HFF-Myc (cell line): ENCODE results near the gene CACNB3.

Source experiments
- DNase-seq: peaks from one replicate; pipeline ENCODE4 v3.0.0-alpha.2; 2011; ENCODE audit warnings: low read depth; ENCODE audit errors: extremely low read depth
- H3K4me3 ChIP-seq: replicated peaks from 2 replicates; pipeline ENCODE4 v1.5.1; 2011; ENCODE audit warnings: low read depth, mild to moderate bottlenecking, control low read depth, low read length
- CTCF ChIP-seq: IDR thresholded peaks from 2 replicates; pipeline ENCODE4 v1.5.1; 2012; ENCODE audit warnings: mild to moderate bottlenecking, low read depth, low read length, control low read depth; ENCODE audit errors: missing control alignments

Gene CACNB3

GRCh38 chr12:48788854-48789775 is 29.2 kb upstream of the CACNB3 start, which contains the start of gene ADCY6:
TSS of gene ADCY6 (minus strand) at chr12:48789089. CDS start at chr12:48783434, 5,655 bp downstream.
- no peak for TF ChIP-seq CTCF
- DNase-seq: no peak
- H3K4me3 ChIP-seq: peak within 1 kb of the TSS; percentile 70

GRCh38 chr12:48789858-48790326 is 28.4 kb upstream of the CACNB3 start:
- DNase-seq: no peak
- no peak for TF ChIP-seq CTCF
- peak overlapping the region; percentile 70; the same call in 1 of the 2 replicates for H3K4me3 ChIP-seq

GRCh38 chr12:48793696-48794095 is 24.6 kb upstream of the CACNB3 start:
- H3K4me3 ChIP-seq: no peak overlapping the region
- no peak for TF ChIP-seq CTCF
- DNase-seq: no peak

- H3K4me3 ChIP-seq: no peak overlapping the region
- DNase-seq: no peak
- TF ChIP-seq CTCF: no peak
These were observed 23.4 kb upstream of the CACNB3 start for GRCh38 chr12:48794870-48795269.

GRCh38 chr12:48795550-48796455 is 22.5 kb upstream of the CACNB3 start:
- no peak overlapping the region for H3K4me3 ChIP-seq
- TF ChIP-seq CTCF: peak; percentile 94
- DNase-seq: peak; percentile 75

- no peak for TF ChIP-seq CTCF
- DNase-seq: no peak
- no peak overlapping the region for H3K4me3 ChIP-seq
These were observed 21.3 kb upstream of the CACNB3 start for GRCh38 chr12:48796976-48797375.
